EL (cell line): Measurements from ENCODE around the gene DENND1A.
A peak's percentile ranks its signal among the peaks of the same experiment; 100 is the strongest.

Experiments
- DNase-seq: peaks from one replicate; pipeline ENCODE4 v3.0.0-alpha.2; 2016

DENND1A gene

DNA sequence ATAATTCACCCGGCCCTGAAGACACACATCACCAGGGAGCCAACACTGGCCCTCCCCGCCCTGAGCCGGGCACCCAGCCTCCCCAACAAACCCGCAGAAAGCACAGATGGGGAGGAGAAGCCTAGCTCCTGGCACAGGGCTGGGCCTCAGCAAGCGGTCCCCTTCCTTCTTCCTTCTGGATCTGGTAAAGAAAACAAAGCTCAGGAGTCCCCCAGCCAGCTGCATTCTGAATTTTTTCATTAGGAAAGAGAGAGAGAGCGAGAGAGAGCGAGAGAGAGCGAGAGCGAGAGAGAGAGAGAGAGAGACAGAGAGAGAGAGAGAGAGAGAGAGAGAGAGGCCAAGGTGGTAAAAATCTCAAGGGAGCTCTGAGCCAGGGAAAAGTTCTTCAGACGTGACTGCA is 378.2 kb downstream of the DENND1A start:
- no peak for DNase-seq

DNA sequence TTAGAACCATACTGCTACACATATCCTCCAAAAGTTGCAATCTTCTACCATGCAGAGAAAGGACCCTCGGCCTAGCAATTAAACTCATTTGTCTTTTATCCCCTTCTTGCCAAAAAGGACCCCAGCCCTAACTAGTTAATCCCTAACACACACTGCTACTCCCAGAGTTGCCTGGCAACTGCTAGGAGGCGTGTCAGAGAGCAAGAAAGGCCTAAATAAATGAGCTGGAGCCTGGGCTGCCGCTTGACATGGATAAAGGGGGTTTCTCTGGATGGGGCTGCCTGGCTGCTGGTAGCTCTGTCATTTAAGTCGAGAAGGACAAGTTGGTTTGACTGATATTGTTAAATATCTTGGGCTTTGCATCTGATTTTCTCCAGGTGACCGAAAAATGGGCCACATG is 379.1 kb downstream of the DENND1A start:
- DNase-seq: no peak

DNA sequence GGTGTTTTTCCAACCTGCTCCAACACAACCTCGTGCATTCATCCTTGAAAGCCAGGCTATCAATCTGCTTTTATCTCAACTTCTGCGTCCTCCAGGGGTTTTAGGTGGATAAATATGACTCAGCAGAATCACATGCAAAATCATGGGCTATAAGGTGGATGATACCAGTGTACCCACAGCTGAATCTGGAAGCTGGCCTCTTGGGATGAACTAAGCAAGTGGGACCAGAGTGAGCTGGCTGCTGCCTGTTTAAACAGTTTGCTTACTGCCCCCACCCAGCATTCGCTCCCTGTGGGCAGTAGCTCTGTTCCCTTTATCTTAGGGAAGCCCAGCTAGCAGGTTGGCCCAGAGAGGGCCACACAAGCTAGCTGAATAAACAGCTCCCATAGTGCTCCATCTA is 379.9 kb downstream of the DENND1A start:
- DNase-seq: no peak

DNA sequence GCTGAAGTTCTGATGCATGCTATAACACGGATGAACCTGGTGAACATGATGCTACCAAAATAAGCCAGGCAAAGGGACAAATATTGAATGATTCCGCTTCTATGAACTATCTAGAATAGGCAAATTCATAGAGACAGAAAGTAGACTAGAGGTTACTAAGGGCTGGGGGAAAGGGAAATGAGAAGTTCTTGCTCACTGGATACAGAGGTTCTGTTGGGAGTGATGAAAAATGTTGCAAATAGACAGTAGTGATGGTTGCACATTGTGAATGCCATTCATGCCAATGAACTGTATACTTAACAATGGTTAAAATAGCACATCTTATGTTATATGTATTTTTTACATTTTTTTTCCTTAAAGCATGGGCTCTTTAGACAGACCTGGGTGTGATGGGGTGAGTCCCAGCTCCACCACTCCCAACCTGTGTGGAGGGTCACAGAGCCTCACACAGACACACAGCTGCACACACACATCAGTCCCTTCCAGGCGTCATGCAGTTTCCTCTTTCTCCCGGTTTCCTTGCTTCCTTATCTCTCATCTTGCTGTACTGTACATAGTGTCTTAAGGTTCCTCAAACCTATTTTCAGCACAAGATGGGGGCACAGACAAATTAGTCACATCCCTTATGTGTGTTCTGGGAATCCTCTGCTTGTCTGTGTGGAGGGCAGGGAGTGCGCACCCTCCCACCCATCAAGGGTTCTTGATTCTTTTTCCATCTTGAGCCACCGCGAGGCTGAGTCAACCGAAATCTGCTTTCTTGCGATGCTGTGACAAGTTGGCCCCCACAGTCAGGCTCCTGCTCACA is 381.0 kb downstream of the DENND1A start:
- no peak for DNase-seq

DNA sequence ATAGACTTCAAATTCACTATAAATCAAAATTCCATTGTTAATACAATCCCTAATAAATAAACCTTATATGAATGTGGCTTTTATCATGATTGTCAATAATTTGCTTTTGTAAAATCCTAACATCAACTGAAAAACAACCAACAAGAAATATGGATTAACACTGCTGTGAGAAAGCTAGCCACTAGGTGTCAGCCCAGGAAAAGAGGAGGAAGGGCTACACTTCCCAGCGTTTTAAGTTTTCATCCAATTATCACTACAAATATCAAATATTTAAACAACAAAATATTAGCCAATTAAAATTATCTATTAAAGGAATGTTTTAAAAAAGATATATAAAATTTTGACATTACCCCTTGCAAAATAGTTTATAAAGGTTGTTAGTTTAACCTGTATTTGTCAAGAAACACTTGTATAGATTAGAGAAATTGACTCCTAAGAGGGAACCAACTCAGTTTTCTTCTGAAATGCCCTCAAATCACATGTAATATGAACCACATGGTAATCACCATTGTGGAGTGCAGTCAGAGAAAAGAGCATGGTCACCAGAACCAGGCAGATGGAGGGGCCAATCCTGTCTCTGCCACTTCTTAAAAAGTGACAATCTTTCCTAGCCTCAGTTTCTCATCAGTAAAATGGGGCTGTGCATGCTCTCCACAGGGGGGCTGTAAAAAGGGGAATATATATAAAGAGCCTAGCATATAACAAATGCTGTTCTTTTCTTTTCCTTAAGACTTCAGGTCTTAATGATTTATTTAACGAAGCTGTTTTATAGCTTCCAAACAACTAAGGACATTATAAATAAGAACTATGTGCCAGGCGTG is 385.7 kb downstream of the DENND1A start:
- peak; percentile 29 for DNase-seq

DNA sequence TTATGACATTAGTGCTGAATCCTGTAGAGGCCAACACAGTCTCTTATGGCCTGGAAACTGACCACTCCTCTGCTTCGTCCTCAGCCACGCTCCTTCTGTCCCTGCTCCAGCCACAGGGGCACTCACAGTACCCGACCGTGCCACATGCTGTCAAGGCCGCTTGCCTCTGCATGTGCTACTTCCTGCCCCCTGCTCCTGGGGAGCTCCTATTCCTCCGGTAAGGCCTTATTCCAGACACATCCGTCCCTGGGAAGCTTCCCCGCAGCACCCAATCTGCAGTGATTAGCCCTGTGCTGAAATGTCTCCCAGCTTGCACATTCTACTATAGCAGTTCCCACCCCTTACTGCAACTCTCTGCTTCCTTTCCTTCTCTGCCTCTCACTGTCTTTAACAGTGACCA is 386.4 kb downstream of the DENND1A start:
- no peak for DNase-seq

DNA sequence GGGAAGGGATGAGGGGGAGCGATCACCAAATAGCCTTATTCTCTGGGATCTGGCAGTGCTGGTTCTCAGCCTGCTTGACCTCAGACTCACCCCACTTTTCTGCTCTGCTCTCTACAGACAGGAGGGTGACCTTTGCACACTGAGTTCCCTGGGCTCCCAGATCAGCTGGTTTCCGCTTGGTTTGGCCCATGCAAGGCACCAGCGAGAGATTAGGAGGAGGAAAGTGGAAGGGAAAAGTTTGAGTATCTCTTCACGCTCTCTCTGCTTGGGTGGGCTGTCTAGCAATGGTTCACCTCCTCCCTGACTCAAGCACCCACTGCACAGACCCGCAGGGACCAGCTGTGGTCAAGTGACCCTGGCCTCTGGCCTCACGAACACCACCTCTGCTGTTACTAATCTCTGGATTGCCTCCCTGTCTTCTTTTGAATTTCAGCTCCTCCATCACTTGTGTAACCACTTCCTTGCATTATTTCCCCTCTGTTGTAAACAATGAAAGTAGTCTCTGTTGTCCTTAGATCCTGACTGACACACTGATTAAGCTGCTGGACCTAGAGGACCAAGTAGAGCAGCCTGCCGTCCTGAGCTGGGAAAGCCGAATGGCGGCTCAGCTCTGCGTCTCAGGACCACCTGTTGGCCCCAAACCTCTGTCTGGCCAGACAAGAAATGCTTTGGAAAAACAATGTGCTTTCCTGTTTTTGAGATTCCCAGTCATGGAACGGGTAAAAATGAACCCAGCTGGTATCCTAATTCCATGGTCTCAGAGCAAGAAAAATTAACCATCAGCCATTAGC is 387.3 kb downstream of the DENND1A start:
- DNase-seq: no peak

DNA sequence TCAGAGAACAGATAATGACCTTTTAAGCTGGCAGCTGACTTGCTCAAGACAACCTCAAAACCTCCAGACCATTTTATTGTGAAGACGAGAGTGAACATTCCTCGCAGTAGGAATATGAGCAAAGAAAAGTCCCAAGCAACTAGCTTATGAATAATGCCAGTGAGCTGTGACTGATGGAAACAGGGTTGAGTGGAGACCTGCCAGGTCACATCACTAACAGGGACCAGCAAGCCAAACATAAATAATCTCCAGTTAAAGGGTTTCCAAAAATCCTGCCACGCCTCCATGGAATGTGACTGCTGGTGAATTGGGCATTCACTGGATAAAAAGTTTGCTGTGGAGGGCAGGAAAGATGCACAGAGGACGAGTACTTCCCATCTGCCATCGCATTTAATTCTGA is 388.5 kb downstream of the DENND1A start:
- no peak for DNase-seq

DNA sequence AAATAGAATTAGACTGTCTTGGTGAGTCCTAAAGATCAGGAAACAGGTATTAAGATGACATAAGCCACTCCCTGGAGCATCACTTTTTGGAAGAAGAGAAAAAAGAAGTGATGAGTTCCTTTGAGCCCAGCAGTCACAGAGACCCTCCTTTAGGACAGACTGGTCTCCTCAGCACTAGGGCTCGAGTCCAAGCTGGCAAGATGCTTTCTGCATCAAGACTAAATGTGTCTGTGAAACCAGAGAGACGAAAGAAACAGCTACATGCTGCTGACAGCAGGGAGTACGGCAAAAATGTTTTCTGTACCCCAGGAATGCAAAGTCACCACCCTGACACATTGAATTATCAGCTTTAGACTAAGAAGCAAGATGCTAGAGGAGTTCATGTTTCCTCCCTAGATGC is 389.5 kb downstream of the DENND1A start:
- no peak for DNase-seq

DNA sequence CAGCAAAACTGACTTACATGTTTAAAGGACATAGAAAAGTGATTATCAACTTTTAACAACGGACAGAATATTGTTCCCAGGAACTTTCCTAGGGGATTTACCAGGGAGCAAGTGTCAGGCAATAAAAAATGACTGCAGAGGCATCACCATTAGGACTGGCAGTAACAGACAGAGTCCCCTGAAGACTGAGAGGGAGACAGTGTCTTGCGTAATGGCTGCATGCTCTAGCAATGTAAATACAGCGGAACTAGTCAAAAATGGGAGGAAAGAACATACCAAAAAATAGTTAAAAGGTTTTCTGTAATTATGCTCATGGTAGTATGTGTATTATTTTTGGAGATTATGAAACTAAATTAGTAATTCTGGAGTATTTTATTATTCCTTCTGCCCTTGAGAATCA is 392.1 kb downstream of the DENND1A start:
- DNase-seq: no peak

DNA sequence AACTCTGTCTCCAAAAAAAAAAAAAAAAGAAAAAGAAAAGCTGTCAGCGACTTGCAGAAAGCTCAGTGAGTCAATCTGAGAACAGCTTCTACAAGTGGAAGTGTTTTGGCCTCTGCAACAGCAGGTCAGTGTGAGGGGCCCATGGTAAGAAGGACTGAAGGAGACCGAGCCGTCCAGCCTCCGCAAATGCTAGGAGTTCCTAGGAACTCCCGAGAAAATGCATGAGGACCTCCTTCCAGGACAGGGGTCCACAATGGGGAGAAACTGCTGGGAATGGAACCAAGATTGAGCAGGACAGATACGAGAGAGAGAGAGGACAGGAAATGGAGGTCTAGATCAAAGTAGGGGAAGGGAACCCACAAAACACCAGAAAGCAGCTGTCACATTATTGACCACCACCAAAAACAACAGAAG is 393.5 kb downstream of the DENND1A start:
- no peak for DNase-seq

DNA sequence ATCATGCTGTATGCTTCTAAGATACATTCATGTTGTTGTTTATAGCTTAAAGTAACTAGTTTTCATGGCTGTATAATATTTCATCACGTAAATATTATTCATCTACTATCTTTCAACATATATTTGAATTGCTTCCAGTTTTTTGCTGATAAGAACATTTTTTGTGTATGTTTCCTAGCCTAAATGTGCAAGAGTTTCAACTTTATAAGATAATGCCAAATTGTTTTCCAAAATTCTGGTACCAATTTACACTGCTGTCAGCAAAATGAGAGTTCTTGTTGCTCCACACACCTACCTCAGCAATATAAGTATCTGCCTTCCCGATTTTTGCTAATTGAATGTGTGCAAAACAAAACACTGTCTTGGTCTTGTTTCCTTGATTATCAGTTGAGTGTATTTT is 395.6 kb downstream of the DENND1A start:
- DNase-seq: no peak

DNA sequence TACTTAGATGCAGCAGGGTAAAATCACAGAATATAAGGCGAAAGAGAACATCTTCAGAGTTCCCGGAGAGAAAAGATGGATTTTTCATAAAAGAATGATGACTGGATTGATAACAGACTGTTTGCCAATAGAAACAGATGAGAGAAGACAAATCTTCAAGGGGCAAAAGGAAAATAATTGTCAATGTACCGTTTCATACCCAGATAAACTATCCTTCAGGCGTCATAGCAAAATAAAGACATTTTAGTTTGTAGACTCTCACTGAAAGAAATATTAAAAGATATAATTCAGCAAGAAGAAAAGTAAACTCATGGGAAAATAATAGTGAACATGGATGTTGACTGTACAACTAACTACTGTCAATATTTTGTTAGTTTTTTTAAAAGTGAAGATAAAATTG is 399.7 kb downstream of the DENND1A start:
- DNase-seq: no peak

DNA sequence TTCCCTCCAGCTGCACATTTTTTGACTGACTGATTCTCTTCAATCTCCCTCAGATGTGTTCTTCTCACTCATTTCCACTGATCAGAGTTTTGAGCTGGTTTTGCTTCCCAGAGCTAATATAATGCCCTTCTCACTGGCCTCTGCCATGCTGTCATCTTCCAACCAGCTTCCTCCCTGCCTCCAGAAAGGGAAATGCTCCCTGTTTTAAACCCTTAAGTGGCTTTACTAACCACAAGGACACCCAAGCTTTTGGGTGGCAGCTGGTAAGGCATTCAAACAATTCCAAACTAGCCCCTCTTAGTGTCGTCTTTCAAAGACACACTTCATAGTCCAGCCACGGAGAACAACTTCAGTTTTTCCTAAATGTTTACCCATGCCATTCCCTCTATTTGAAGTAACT is 401.4 kb downstream of the DENND1A start:
- DNase-seq: no peak

DNA sequence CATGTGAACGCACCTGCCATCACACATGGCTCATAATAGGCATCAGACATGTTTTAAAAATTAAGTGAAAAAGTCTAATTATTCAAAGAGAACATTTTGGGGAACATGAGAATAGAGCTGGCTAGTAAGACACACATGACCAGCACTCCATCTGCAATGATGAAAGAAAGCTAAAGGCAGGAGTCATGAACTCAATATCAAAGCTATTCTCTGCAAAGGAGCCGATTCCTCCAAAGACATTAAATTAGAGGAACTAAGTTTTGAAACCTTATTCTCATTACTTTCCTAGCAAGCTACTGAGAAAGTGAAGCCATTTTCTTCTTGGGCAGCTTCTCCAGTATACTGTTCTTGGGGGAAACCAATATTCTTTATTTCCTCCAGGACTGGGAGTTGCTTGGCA is 401.9 kb downstream of the DENND1A start:
- no peak for DNase-seq

DNA sequence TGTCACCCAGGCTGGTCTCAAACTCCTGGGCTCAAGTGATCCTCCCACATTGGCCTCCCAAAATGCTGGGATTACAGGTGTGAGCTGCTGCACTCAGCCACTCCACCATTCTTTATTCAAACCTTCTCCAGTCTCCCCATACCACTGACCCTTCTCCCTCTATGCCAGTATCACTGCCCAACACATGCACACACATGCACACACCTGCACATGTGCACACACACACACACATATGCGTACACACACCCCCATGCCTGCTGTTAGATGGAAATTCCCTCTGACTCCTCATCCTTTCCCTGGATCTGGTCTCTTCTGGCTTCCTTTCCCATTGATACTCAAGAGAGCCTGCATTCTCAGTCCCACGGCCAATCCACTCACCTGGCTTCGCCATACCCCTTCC is 404.0 kb downstream of the DENND1A start:
- DNase-seq: no peak

DNA sequence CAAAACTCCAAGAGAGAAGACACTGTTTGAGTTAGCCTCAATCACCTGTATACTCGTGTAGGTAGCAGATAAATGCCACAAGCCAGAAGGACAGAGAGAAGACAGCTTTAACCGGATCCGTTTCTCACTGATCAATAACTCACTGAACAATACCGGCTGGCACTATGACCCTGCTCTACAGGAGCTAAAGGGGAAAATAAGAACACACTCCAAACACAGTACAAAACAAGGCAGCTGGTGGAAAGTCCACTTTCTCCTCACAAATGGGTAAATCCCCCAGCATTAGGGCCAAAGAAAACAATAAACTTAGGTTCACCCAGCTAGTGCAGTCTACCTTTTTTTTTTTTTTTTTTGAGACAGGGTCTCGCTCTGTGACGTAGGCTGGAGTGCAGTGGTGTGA is 404.5 kb downstream of the DENND1A start:
- DNase-seq: no peak

DNA sequence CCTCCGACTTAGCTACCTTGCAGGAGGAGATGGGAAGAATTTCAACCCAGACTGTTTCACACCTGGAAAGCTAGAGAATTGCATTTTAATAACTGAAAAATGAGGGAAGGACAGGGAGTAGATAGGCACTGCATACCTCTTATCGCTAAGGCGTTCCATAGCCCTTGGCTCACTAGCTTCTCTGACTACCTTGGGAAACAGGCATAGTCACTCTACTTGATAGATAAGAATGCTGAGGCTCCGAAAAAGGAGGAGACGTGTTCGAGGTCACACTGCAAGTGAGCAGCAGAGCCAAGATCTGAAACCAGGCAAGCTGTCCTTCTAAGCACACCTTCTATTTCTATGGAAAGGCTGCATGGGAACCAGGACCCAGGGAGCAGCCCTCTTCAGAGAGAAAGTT is 405.1 kb downstream of the DENND1A start:
- no peak for DNase-seq

DNA sequence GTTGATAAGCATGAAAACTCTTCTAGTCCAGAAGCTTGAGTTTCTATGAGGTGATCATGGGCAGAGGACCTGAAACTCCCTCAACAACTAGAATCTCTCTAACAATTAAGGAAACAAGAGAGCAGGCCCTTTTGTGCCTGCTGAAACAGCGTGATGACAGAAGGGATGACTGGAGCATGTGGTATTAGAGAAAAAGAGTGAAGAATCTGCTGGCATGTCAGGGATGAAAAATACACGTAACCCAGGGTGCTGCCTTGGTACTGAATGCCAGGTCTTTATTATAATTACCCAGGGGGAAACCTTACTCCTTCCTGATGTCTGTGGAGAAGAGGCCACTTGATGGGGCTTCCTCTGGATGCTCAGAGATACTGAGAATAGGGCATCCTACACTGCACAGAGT is 406.1 kb downstream of the DENND1A start:
- DNase-seq: no peak

DNA sequence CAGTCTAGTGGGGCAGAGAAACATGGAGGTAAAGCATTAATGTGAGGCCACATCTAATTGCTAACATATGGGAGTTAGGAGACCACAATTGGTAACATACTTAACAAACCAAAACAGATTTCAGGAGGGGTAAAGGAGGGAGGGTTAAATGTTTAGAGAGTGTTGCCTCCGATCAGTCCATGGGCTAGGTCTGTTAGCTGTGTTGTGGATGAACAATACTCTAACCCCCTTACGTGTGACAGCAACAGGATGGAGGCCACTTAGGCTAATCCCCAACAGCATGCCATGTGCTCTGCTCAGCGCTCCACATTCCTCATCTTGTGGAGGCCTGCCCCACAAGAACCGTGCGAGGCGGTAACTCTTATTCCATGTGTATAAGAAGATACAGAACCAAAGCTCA is 406.9 kb downstream of the DENND1A start:
- DNase-seq: no peak

DNA sequence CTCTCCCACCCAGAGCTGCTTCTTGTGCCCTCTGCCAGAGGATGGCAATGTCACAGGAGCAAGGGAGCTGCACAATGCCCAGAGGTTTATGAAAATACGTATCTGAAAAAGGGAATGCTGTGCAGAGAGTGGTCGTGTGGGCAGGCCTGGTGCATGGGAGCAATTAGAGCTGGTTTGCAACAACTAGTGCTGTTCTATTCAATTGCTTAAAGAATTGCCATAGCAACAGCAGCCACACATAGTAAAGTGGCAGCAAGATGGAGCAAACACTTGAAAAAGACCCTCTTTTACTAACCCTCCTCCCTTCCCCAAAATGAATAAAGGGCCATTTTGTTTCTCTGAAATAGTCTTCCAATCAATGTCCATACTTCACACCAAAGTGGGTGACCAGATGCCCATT is 407.7 kb downstream of the DENND1A start:
- no peak for DNase-seq

DNA sequence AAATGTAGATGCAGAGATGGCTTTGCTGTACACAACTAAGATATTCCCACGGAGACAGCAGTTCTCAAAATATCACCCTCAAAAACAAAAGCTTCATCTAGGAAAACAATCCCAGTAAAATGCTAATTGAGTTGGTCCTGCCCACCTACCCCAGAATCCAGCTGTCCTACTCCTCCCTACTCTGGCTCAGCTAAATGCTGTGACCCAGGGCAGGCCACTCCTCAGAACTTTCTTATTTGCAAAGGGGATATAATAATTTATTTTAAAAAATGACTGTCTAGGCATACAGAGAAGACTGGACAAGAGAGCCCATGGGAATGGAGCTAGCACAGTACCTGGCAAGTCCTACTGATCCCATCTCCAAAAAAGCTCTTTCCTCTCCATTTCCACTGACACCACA is 411.6 kb downstream of the DENND1A start:
- DNase-seq: no peak

DNA sequence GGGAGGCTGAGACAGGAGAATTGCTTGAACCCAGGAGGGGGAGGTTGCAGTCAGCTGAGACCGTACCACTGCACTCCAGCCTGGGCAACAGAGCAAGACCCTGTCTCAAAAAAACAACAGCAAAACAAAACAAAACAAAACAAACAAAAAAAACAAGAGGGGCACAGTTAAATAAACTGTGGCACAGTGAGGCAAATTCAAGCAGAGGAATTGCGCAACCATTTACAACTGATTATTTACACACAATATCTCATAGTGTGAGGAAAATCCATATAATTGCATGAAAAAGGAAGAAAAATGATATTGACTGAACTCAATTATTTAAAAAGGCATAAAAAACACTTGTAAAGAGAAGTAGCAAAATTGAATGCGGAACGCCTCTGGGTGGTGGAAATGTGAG is 412.4 kb downstream of the DENND1A start:
- DNase-seq: no peak

DNA sequence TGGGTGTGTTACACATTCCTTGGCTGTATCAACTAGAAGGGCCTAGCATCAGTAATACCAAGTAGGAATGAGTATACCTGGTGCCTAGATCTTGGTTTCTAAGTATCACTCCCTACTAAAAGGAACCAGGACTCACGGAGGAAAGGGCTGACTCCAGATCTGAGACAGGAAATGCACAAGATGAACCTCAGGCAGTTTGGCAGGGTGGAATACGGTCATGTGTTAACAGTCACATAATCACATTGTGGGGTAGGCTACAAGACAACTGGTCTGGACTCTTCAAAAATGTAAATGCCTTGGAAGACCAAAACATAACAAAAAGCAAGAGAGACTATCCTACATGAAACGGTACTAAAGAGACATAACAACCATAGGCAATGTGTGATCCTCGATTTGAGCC is 415.2 kb downstream of the DENND1A start:
- DNase-seq: no peak
